HepG2 (cell line): Measurements from ENCODE around the gene ZBP1. TPM values are rescaled to one million over a fixed set of nuclear protein-coding genes. Genes with fewer than 3 reads are reported as not detected.

Experiments
- ATAC-seq: fragments of 200-7000 bp; cut with Tn5 transposase; 3 replicates; pipeline ENCODE4 v1.9.1; 2020; ENCODE audit warnings: mild to moderate bottlenecking, moderate library complexity
- BruUV-seq: library from RNA; stranded (reverse); fragments of 400-500 nt; replicated peaks from 2 replicates; lab custom pipeline; 2021; lab: Mats Ljungman, UMichigan
- CTCF ChIA-PET: fragments of 300-600 bp; formaldehyde crosslinking; extraction: SDS; loops from one replicate; lab custom pipeline; 2021; ENCODE audit warnings: low total read pairs, inconsistent platforms, low intra/inter-chr PET ratio; lab: Yijun Ruan, JAX
- POLR2A ChIA-PET: fragments of 350-600 bp; sonication (Branson Sonifier 250); formaldehyde crosslinking; loops from one replicate; lab custom pipeline; 2020; ENCODE audit warnings: antibody characterized with exemption, inconsistent platforms; lab: Yijun Ruan, JAX
- DNase-seq: peaks from one replicate; pipeline ENCODE4 v3.0.0-alpha.2; 2015; ENCODE audit warnings: low spot score
- FAIRE-seq: peaks from 3 replicates; lab custom pipeline; 2011; peaks lifted over from hg19 to GRCh38; lab: Jason Lieb, UNC
- H2AFZ ChIP-seq: one replicate; pipeline ENCODE4 v1.6.1; 2011; ENCODE audit warnings: low read length, inconsistent platforms
- H3K27ac ChIP-seq: fragments of 300-600 bp; 3 replicates; pipeline ENCODE4 v1.8.0; 2011; ENCODE audit warnings: mixed run types, mild to moderate bottlenecking, mixed read lengths, low read length, inconsistent platforms; ENCODE audit not compliant: insufficient read depth; ENCODE audit errors: extremely low read length
- H3K27me3 ChIP-seq, 2 experiments: fragments of 200-600 bp in 1 of 2; 2 replicates in 1 of 2; 3 replicates in 1 of 2; pipeline versions ENCODE4 v1.6.0 to v1.8.0; 2011; ENCODE audit warnings: low read length in 2 of 2, mild to moderate bottlenecking in 2 of 2, moderate library complexity in 2 of 2, inconsistent platforms in 1 of 2; ENCODE audit not compliant: insufficient read depth in 2 of 2, control insufficient read depth in 1 of 2
- H3K36me3 ChIP-seq, 2 experiments: fragments of 200-600 bp in 1 of 2; replicated peaks in 1 of 2; 2 replicates in 1 of 2; 3 replicates in 1 of 2; pipeline versions ENCODE4 v1.5.1 to v1.8.0; 2011; ENCODE audit warnings: low read length in 2 of 2, inconsistent platforms in 1 of 2; ENCODE audit not compliant: insufficient read depth in 2 of 2, control insufficient read depth in 1 of 2
- H3K4me1 ChIP-seq: 2 replicates; pipeline ENCODE4 v1.5.1; 2012; ENCODE audit warnings: low read length, inconsistent platforms; ENCODE audit not compliant: insufficient read depth
- H3K4me2 ChIP-seq: 2 replicates; pipeline ENCODE4 v1.6.0; 2011; ENCODE audit warnings: low read depth, low read length, inconsistent platforms
- H3K4me3 ChIP-seq, 3 experiments: fragments of 200-600 bp in 1 of 3; sonication (generic), shearing (Covaris generic) in 1 of 3; replicated peaks in 1 of 3; 2 replicates each; pipeline ENCODE4 v1.5.1; 2011 to 2016; ENCODE audit warnings: low read length in 3 of 3, inconsistent platforms in 2 of 3, low read depth in 2 of 3, mild to moderate bottlenecking in 2 of 3, control low read depth in 1 of 3, mixed read lengths in 1 of 3; ENCODE audit not compliant: insufficient read depth in 1 of 3
- H3K79me2 ChIP-seq: one replicate; pipeline ENCODE4 v1.6.1; 2011; ENCODE audit warnings: low read length, inconsistent platforms; ENCODE audit not compliant: insufficient read depth
- H3K9ac ChIP-seq: 2 replicates; pipeline ENCODE4 v1.6.0; 2011; ENCODE audit warnings: mild to moderate bottlenecking, low read depth, low read length, inconsistent platforms; ENCODE audit not compliant: insufficient read depth
- H3K9me3 ChIP-seq: 2 replicates; pipeline ENCODE4 v1.5.1; 2012; ENCODE audit warnings: mild to moderate bottlenecking, low read length
- H4K20me1 ChIP-seq: 2 replicates; pipeline ENCODE4 v1.6.0; 2011; ENCODE audit warnings: inconsistent platforms, mild to moderate bottlenecking, low read length, moderate library complexity; ENCODE audit not compliant: insufficient read depth
- HMG20B ChIP-seq: conservative IDR thresholded peaks from 2 replicates; pipeline ENCODE4 v1.6.1; 2016; ENCODE audit warnings: missing genetic modification reagents, missing compliant biosample characterization
- ZNF337 ChIP-seq: sonication (generic); formaldehyde crosslinking; IDR thresholded peaks from 2 replicates; pipeline ENCODE4 v1.5.1; 2020; ENCODE audit warnings: missing genetic modification reagents, low read depth, mild to moderate bottlenecking, borderline replicate concordance
- WGBS: methylation state at CpG from one replicate; pipeline ENCODE4 v1.1.6; 2017; ENCODE audit warnings: low lambda C conversion rate; 5-methylcytosine and 5-hydroxymethylcytosine counted together
- in situ Hi-C: cut with HindIII; loops from 2 replicates; pipeline ENCODE4 v1.10.0; 2017; ENCODE audit warnings: low pct_unique_long_range_greater_than_20kb; ENCODE audit not compliant: extremely low pct_ligation_motif_present
- intact Hi-C: fragments of 100-400 bp; cut with micrococcal nuclease; formaldehyde crosslinking; loops from one replicate; pipeline ENCODE4 v1.10.0; 2022; ENCODE audit not compliant: unreplicated experiment
- polyA plus RNA-seq, 8 experiments: library from polyadenylated mRNA; depleted of rRNA in 3 of 8; stranded (reverse) in 7 of 8; unstranded in 1 of 8; fragments of >200 nt; fragmentation: Illumina TruSeq in 4 of 8; extraction: Trizol in 4 of 8; gene quantifications; 2 replicates each; pipeline versions ENCODE4 v1.2.1 to v1.2.3, GENCODE V29; 2011 to 2016; ENCODE audit warnings: low read depth in 4 of 8, missing spikeins in 1 of 8, mixed read lengths in 1 of 8; ENCODE audit not compliant: insufficient read depth in 1 of 8
- total RNA-seq, 5 experiments: library from RNA; depleted of rRNA; stranded (reverse); fragments of >200 nt; fragmentation: Illumina TruSeq; extraction: Trizol; gene quantifications; 2 replicates each; pipeline ENCODE4 v1.2.3, GENCODE V29; 2016; ENCODE audit warnings: low read depth in 1 of 5
- TF ChIP-seq, protein P1 (sequence below): sonication (generic); formaldehyde crosslinking; IDR thresholded peaks from 2 replicates; pipeline ENCODE4 v1.4.0; 2020; ENCODE audit warnings: mild to moderate bottlenecking, missing genetic modification reagents
- TF ChIP-seq, protein P2 (sequence below): sonication (generic); formaldehyde crosslinking; IDR thresholded peaks from 2 replicates; pipeline ENCODE4 v1.8.1; 2023; ENCODE audit warnings: missing genetic modification reagents, inconsistent platforms, borderline replicate concordance
- TF ChIP-seq, protein P3 (sequence below): sonication (generic); formaldehyde crosslinking; IDR thresholded peaks from 2 replicates; pipeline ENCODE4 v1.5.0; 2020; ENCODE audit warnings: mild to moderate bottlenecking, missing genetic modification reagents, moderate library complexity

ZBP1 gene
- total and polyA plus RNA-seq, 2 of the 13 experiments (the other 11 are each of a cell fraction or from before 2014, with no cell fraction given): not detected

GRCh38 chr20:57656252-57656820 is 36.1 kb upstream of the ZBP1 start:
- no TSS peak for BruUV-seq
- Histone ChIP-seq H3K27ac (no peak overlapping the region), H3K4me1 (peaks cover 13% of the 10 kb centered on the region), H3K27me3 (peaks cover 34 to 97% of the 10 kb centered on the region in 2 experiments), H3K4me3 (no peak overlapping the region), H3K4me2 (no peak overlapping the region), H3K9me3 (no peaks in the 10 kb centered on the region), H3K9ac (no peak overlapping the region), H3K79me2 (no peaks in the 10 kb centered on the region), H3K36me3 (no peaks in the 10 kb centered on the region), H4K20me1 (peaks cover 3% of the 10 kb centered on the region; the same call in 1 of the 2 replicates), H2AFZ (no peak overlapping the region)
- TF ChIP-seq HMG20B (CRISPR knock-in tag) (no peak), ZNF337 (CRISPR knock-in tag) (no peak)
- TF ChIP-seq, protein P1, sequence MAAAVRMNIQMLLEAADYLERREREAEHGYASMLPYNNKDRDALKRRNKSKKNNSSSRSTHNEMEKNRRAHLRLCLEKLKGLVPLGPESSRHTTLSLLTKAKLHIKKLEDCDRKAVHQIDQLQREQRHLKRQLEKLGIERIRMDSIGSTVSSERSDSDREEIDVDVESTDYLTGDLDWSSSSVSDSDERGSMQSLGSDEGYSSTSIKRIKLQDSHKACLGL (CRISPR knock-in tag): no peak
- TF ChIP-seq, protein P2, sequence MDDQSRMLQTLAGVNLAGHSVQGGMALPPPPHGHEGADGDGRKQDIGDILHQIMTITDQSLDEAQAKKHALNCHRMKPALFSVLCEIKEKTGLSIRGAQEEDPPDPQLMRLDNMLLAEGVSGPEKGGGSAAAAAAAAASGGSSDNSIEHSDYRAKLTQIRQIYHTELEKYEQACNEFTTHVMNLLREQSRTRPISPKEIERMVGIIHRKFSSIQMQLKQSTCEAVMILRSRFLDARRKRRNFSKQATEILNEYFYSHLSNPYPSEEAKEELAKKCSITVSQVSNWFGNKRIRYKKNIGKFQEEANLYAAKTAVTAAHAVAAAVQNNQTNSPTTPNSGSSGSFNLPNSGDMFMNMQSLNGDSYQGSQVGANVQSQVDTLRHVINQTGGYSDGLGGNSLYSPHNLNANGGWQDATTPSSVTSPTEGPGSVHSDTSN (CRISPR knock-in tag): no peak
- TF ChIP-seq, protein P3, sequence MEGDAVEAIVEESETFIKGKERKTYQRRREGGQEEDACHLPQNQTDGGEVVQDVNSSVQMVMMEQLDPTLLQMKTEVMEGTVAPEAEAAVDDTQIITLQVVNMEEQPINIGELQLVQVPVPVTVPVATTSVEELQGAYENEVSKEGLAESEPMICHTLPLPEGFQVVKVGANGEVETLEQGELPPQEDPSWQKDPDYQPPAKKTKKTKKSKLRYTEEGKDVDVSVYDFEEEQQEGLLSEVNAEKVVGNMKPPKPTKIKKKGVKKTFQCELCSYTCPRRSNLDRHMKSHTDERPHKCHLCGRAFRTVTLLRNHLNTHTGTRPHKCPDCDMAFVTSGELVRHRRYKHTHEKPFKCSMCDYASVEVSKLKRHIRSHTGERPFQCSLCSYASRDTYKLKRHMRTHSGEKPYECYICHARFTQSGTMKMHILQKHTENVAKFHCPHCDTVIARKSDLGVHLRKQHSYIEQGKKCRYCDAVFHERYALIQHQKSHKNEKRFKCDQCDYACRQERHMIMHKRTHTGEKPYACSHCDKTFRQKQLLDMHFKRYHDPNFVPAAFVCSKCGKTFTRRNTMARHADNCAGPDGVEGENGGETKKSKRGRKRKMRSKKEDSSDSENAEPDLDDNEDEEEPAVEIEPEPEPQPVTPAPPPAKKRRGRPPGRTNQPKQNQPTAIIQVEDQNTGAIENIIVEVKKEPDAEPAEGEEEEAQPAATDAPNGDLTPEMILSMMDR: peak; percentile 20; the same call in 1 of the 2 replicates
- 9% methylated on average over 9 of the region's 15 CpGs for WGBS
- ChIA-PET CTCF (interaction anchor here (2.6 kb wide), 1 partner anchor 523 kb away, joined by 18 read pairs; no protein-coding TSS in a partner anchor), POLR2A (no interaction called here)
- FAIRE-seq: no peak
- intact Hi-C loops: no loop called here
- in situ Hi-C loops: loop anchor here (5.0 kb wide), 1 partner anchor 431 kb away; no protein-coding TSS in a partner anchor
- DNase-seq: no peak
- no peak for ATAC-seq
